Colonic mucosa (tissue), 4 donors: ENCODE data around the gene CADPS. TPM values are rescaled to one million over a fixed set of nuclear protein-coding genes. Genes with fewer than 3 reads are reported as not detected.

ENCODE experiments used
- DNase-seq: peaks from one replicate; pipeline ENCODE4 v3.0.0-alpha.2; 2020
- H3K27ac ChIP-seq: fragments of 200-600 bp; one replicate; pipeline ENCODE4 v1.8.0; 2021
- H3K27me3 ChIP-seq: fragments of 200-600 bp; one replicate; pipeline ENCODE4 v1.8.0; 2021
- H3K36me3 ChIP-seq: fragments of 200-600 bp; one replicate; pipeline ENCODE4 v1.8.0; 2021
- H3K4me1 ChIP-seq: fragments of 200-600 bp; one replicate; pipeline ENCODE4 v1.8.0; 2021; ENCODE audit warnings: mild to moderate bottlenecking
- H3K4me3 ChIP-seq: fragments of 200-600 bp; one replicate; pipeline ENCODE4 v1.8.0; 2021
- H3K9ac ChIP-seq, 2 donors: one replicate each; pipeline ENCODE4 v1.7.0; 2013; ENCODE audit warnings: control low read depth in 2 of 2, low read depth in 2 of 2, low read length in 2 of 2
- H3K9me3 ChIP-seq: fragments of 200-600 bp; one replicate; pipeline ENCODE4 v1.8.0; 2021
- CTCF ChIP-seq: fragments of 200-600 bp; IDR thresholded peaks from one replicate; pipeline ENCODE4 v1.8.0; 2022; ENCODE audit warnings: antibody characterized with exemption, mild to moderate bottlenecking
- intact Hi-C: fragments of 100-400 bp; cut with DNase I; formaldehyde crosslinking; loops from one replicate; pipeline ENCODE4 v1.14.1; 2022
- total RNA-seq, 2 donors: library from RNA; stranded (reverse); fragmentation: NEBNext Ultra II Directional in 1 of 2; extraction: Animal tissue kit (Norgen Biotek cat#: 25700) in 1 of 2; gene quantifications; one replicate each; pipeline ENCODE4 v1.2.1, GENCODE V29; 2021
- donor health status: healthy.
- donor health status: DM: no; HTN: no; CAD: no.
- donor health status: DM: no; HTN: no; CAD: no.

CADPS gene
- total RNA-seq, 2 donors from 2014 or later = 2.9 to 6.1 TPM

GRCh38 chr3:62378311-62378789 lies 496.9 kb downstream of the CADPS start:
- Histone ChIP-seq H3K9me3 (no peaks in the 10 kb centered on the region), H3K27ac (no peak overlapping the region), H3K4me1 (no peaks in the 10 kb centered on the region), H3K36me3 (no peaks in the 10 kb centered on the region), H3K4me3 (no peak overlapping the region), H3K27me3 (peaks cover 61% of the 10 kb centered on the region), H3K9ac (no peak overlapping the region)
- TF ChIP-seq CTCF = no peak
- no peak for DNase-seq
- intact Hi-C loops = no loop called here

GRCh38 chr3:62376906-62377877 lies 498.0 kb downstream of the CADPS start:
- no peak for DNase-seq
- H3K27ac ChIP-seq = no peak overlapping the region
- H3K9me3 ChIP-seq = no peaks in the 10 kb centered on the region
- H3K36me3 ChIP-seq = no peaks in the 10 kb centered on the region
- no peaks in the 10 kb centered on the region for H3K4me1 ChIP-seq
- H3K27me3 ChIP-seq = peaks cover 73% of the 10 kb centered on the region
- TF ChIP-seq CTCF = no peak
- H3K4me3 ChIP-seq = no peak overlapping the region
- H3K9ac ChIP-seq = no peak overlapping the region
- intact Hi-C loops = no loop called here

- DNase-seq = no peak
- intact Hi-C loops = no loop called here
- H3K27me3 ChIP-seq = peaks cover 81% of the 10 kb centered on the region
- H3K27ac ChIP-seq = no peak overlapping the region
- H3K9ac ChIP-seq = no peak overlapping the region
- no peaks in the 10 kb centered on the region for H3K9me3 ChIP-seq
- no peaks in the 10 kb centered on the region for H3K4me1 ChIP-seq
- H3K4me3 ChIP-seq = no peak overlapping the region
- no peak for TF ChIP-seq CTCF
- H3K36me3 ChIP-seq = no peaks in the 10 kb centered on the region
Measured at GRCh38 chr3:62376454-62376720, 498.8 kb downstream of the CADPS start.

- TF ChIP-seq CTCF = no peak
- Histone ChIP-seq H3K9me3 (no peaks in the 10 kb centered on the region), H3K36me3 (no peaks in the 10 kb centered on the region), H3K4me1 (no peaks in the 10 kb centered on the region), H3K4me3 (no peak overlapping the region), H3K9ac (no peak overlapping the region), H3K27me3 (peaks cover 86% of the 10 kb centered on the region), H3K27ac (no peak overlapping the region)
- intact Hi-C loops = no loop called here
- no peak for DNase-seq
Measured at GRCh38 chr3:62375655-62376453, 499.4 kb downstream of the CADPS start.

GRCh38 chr3:62374341-62375218 lies 500.6 kb downstream of the CADPS start:
- no peak overlapping the region for H3K27ac ChIP-seq
- TF ChIP-seq CTCF = no peak
- DNase-seq = no peak
- no peaks in the 10 kb centered on the region for H3K9me3 ChIP-seq
- no peaks in the 10 kb centered on the region for H3K36me3 ChIP-seq
- H3K4me1 ChIP-seq = no peaks in the 10 kb centered on the region
- H3K4me3 ChIP-seq = no peak overlapping the region
- intact Hi-C loops = no loop called here
- no peak overlapping the region for H3K9ac ChIP-seq
- H3K27me3 ChIP-seq = peaks cover 92% of the 10 kb centered on the region
